Measurements from ENCODE around the gene RIT2.
A peak's percentile ranks its signal among the peaks of the same experiment; 100 is the strongest.
"Not testable (repeated sequence)": the region's sequence is repeated elsewhere in the genome, so short reads cannot be mapped to it uniquely, and the experiment has no call there.

The RIT2 gene

GRCh38 chr18:42741805-42742347 lies 373.6 kb downstream of the RIT2 start:
- not testable (repeated sequence) for H3K27me3 ChIP-seq (ENCODE audit: insufficient read depth, low read length); H3K9me3 ChIP-seq (ENCODE audit: insufficient read depth, low read depth, low read length); H3K36me3 ChIP-seq (ENCODE audit: insufficient read depth, low read length); H3K4me3 ChIP-seq (ENCODE audit: low read length)
- Histone ChIP-seq H3K4me1 (ENCODE audit: insufficient read depth, low read length) (peaks cover 54% of the 10 kb centered on the region), H3K9ac (ENCODE audit: low read depth, low read length) (peak overlapping the region; percentile 71; the same call in 1 of the 2 replicates), H3K27ac (ENCODE audit: low read depth, low read length) (peak overlapping the region; percentile 97)
- 41% methylated on average over 11 of the region's 12 CpGs for WGBS

- Histone ChIP-seq H3K27ac (ENCODE audit: low read depth, low read length) (peak overlapping the region; percentile 60; the same call in 1 of the 2 replicates), H3K4me1 (ENCODE audit: insufficient read depth, low read length) (peaks cover 49% of the 10 kb centered on the region)
- not testable (repeated sequence) for H3K9me3 ChIP-seq (ENCODE audit: insufficient read depth, low read depth, low read length); H3K27me3 ChIP-seq (ENCODE audit: insufficient read depth, low read length); H3K4me3 ChIP-seq (ENCODE audit: low read length); H3K36me3 ChIP-seq (ENCODE audit: insufficient read depth, low read length); H3K9ac ChIP-seq (ENCODE audit: low read depth, low read length)
- WGBS: 35% methylated on average over 2 of the region's 2 CpGs
Measured at GRCh38 chr18:42741299-42741698, 374.2 kb downstream of the RIT2 start.

- no peaks in the 10 kb centered on the region for H3K36me3 ChIP-seq (ENCODE audit: insufficient read depth, low read length)
- H3K4me3 ChIP-seq (ENCODE audit: low read length): no peak overlapping the region
- 98% methylated on average over 1 of the region's 1 CpG for WGBS
- no peak overlapping the region for H3K27ac ChIP-seq (ENCODE audit: low read depth, low read length)
- H3K4me1 ChIP-seq (ENCODE audit: insufficient read depth, low read length): 0 out of 2 replicates have a peak, but pooled peaks cover 3% of the 10 kb centered on the region
- no peaks in the 10 kb centered on the region for H3K9me3 ChIP-seq (ENCODE audit: insufficient read depth, low read depth, low read length)
- no peaks in the 10 kb centered on the region for H3K27me3 ChIP-seq (ENCODE audit: insufficient read depth, low read length)
- no peak overlapping the region for H3K9ac ChIP-seq (ENCODE audit: low read depth, low read length)
Measured at GRCh38 chr18:42736074-42736473, 379.4 kb downstream of the RIT2 start.

- H3K4me3 ChIP-seq (ENCODE audit: low read length): no peak overlapping the region
Measured at GRCh38 chr18:42734520-42734919, 381.0 kb downstream of the RIT2 start.

GRCh38 chr18:42730272-42730671 lies 385.2 kb downstream of the RIT2 start:
- WGBS: 84% methylated on average over 1 of the region's 1 CpG
- H3K9me3 ChIP-seq (ENCODE audit: insufficient read depth, low read depth, low read length): peaks cover 2% of the 10 kb centered on the region; the same call in 1 of the 2 replicates
- no peak overlapping the region for H3K27ac ChIP-seq (ENCODE audit: low read depth, low read length)

More at GRCh38 chr18:42734520-42734919, 381.0 kb downstream of the RIT2 start:
- Histone ChIP-seq H3K9me3 (ENCODE audit: insufficient read depth, low read depth, low read length) (no peaks in the 10 kb centered on the region), H3K27ac (ENCODE audit: low read depth, low read length) (no peak overlapping the region), H3K9ac (ENCODE audit: low read depth, low read length) (no peak overlapping the region), H3K4me1 (ENCODE audit: insufficient read depth, low read length) (peaks cover 6% of the 10 kb centered on the region; the same call in 1 of the 2 replicates), H3K36me3 (ENCODE audit: insufficient read depth, low read length) (no peaks in the 10 kb centered on the region), H3K27me3 (ENCODE audit: insufficient read depth, low read length) (no peaks in the 10 kb centered on the region)
- 79% methylated on average over 3 of the region's 3 CpGs for WGBS

GRCh38 chr18:42719221-42719620 lies 396.3 kb downstream of the RIT2 start:
- Histone ChIP-seq H3K4me1 (ENCODE audit: insufficient read depth, low read length) (no peaks in the 10 kb centered on the region), H3K9ac (ENCODE audit: low read depth, low read length) (no peak overlapping the region), H3K36me3 (ENCODE audit: insufficient read depth, low read length) (no peaks in the 10 kb centered on the region), H3K4me3 (ENCODE audit: low read length) (no peak overlapping the region), H3K9me3 (ENCODE audit: insufficient read depth, low read depth, low read length) (no peaks in the 10 kb centered on the region), H3K27ac (ENCODE audit: low read depth, low read length) (no peak overlapping the region), H3K27me3 (ENCODE audit: insufficient read depth, low read length) (no peaks in the 10 kb centered on the region)
- 89% methylated on average over 4 of the region's 6 CpGs for WGBS

More at GRCh38 chr18:42730272-42730671, 385.2 kb downstream of the RIT2 start:
- H3K36me3 ChIP-seq (ENCODE audit: insufficient read depth, low read length): no peaks in the 10 kb centered on the region
- no peak overlapping the region for H3K4me3 ChIP-seq (ENCODE audit: low read length)
- peaks cover 6% of the 10 kb centered on the region; the same call in 1 of the 2 replicates for H3K4me1 ChIP-seq (ENCODE audit: insufficient read depth, low read length)
- no peak overlapping the region for H3K9ac ChIP-seq (ENCODE audit: low read depth, low read length)
- H3K27me3 ChIP-seq (ENCODE audit: insufficient read depth, low read length): no peaks in the 10 kb centered on the region

- no peak overlapping the region for H3K27ac ChIP-seq (ENCODE audit: low read depth, low read length)
- no peaks in the 10 kb centered on the region for H3K27me3 ChIP-seq (ENCODE audit: insufficient read depth, low read length)
- no peak overlapping the region for H3K4me3 ChIP-seq (ENCODE audit: low read length)
- no peak overlapping the region for H3K9ac ChIP-seq (ENCODE audit: low read depth, low read length)
- 67% methylated on average over 1 of the region's 1 CpG for WGBS
- H3K4me1 ChIP-seq (ENCODE audit: insufficient read depth, low read length): no peaks in the 10 kb centered on the region
- no peaks in the 10 kb centered on the region for H3K36me3 ChIP-seq (ENCODE audit: insufficient read depth, low read length)
- no peaks in the 10 kb centered on the region for H3K9me3 ChIP-seq (ENCODE audit: insufficient read depth, low read depth, low read length)
Measured at GRCh38 chr18:42712065-42712464, 403.4 kb downstream of the RIT2 start.

- Histone ChIP-seq H3K27me3 (ENCODE audit: insufficient read depth, low read length) (no peaks in the 10 kb centered on the region), H3K4me3 (ENCODE audit: low read length) (no peak overlapping the region), H3K36me3 (ENCODE audit: insufficient read depth, low read length) (no peaks in the 10 kb centered on the region), H3K9ac (ENCODE audit: low read depth, low read length) (no peak overlapping the region), H3K4me1 (ENCODE audit: insufficient read depth, low read length) (peaks cover 4% of the 10 kb centered on the region; the same call in 1 of the 2 replicates), H3K27ac (ENCODE audit: low read depth, low read length) (no peak overlapping the region), H3K9me3 (ENCODE audit: insufficient read depth, low read depth, low read length) (no peaks in the 10 kb centered on the region)
- 100% methylated on average over 1 of the region's 1 CpG for WGBS
Measured at GRCh38 chr18:42707080-42707479, 408.4 kb downstream of the RIT2 start.

GRCh38 chr18:42706618-42707017 lies 408.9 kb downstream of the RIT2 start:
- Histone ChIP-seq H3K36me3 (ENCODE audit: insufficient read depth, low read length) (no peaks in the 10 kb centered on the region), H3K9ac (ENCODE audit: low read depth, low read length) (no peak overlapping the region), H3K4me1 (ENCODE audit: insufficient read depth, low read length) (peaks cover 4% of the 10 kb centered on the region; the same call in 1 of the 2 replicates), H3K4me3 (ENCODE audit: low read length) (no peak overlapping the region), H3K27ac (ENCODE audit: low read depth, low read length) (no peak overlapping the region), H3K27me3 (ENCODE audit: insufficient read depth, low read length) (no peaks in the 10 kb centered on the region), H3K9me3 (ENCODE audit: insufficient read depth, low read depth, low read length) (no peaks in the 10 kb centered on the region)
- WGBS: 93% methylated on average over 8 of the region's 8 CpGs

GRCh38 chr18:42706029-42706608 lies 409.4 kb downstream of the RIT2 start:
- no peak overlapping the region for H3K9ac ChIP-seq (ENCODE audit: low read depth, low read length)
- H3K4me1 ChIP-seq (ENCODE audit: insufficient read depth, low read length): peaks cover 4% of the 10 kb centered on the region; the same call in 1 of the 2 replicates
- no peaks in the 10 kb centered on the region for H3K27me3 ChIP-seq (ENCODE audit: insufficient read depth, low read length)
- WGBS: 90% methylated on average over 4 of the region's 4 CpGs
- H3K4me3 ChIP-seq (ENCODE audit: low read length): no peak overlapping the region
- H3K27ac ChIP-seq (ENCODE audit: low read depth, low read length): no peak overlapping the region
- H3K9me3 ChIP-seq (ENCODE audit: insufficient read depth, low read depth, low read length): no peaks in the 10 kb centered on the region
- H3K36me3 ChIP-seq (ENCODE audit: insufficient read depth, low read length): no peaks in the 10 kb centered on the region

Data from HUES64 (cell line).